GM12865 (cell line): ENCODE results near the gene RALGAPA1.

Experiments used
- DNase-seq: peaks from one replicate; pipeline ENCODE4 v3.0.0; 2010; ENCODE audit warnings: low read depth
- H3K4me3 ChIP-seq: 2 replicates; pipeline ENCODE4 v1.5.1; 2011; ENCODE audit warnings: mild to moderate bottlenecking, low read depth, low read length, control low read depth
- TF ChIP-seq, protein P1 (sequence below): IDR thresholded peaks from 2 replicates; pipeline ENCODE4 v1.5.1; 2011; ENCODE audit warnings: low read length, control low read depth, low read depth, inconsistent platforms; ENCODE audit not compliant: insufficient read depth; ENCODE audit errors: missing control alignments

The RALGAPA1 gene

DNA sequence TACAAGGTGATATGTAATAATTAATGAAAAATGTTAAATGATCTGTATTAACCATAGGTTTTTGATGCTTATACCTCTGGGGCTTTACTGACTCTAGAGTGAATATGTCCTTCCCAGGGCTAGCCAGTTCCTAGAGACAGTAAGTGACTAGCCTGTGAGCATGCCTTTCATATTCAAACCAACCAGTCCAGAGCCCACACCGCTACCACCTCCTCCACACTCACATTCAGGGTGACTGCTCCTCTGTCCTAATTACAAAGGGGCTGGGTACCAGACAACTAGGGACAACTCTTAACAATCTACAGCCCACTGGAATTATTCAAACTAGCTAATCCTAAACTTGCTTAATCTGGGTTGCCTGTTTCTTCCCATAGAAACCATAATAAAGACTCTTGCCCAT is 49.0 kb downstream of the RALGAPA1 start:
- TF ChIP-seq, protein P1, sequence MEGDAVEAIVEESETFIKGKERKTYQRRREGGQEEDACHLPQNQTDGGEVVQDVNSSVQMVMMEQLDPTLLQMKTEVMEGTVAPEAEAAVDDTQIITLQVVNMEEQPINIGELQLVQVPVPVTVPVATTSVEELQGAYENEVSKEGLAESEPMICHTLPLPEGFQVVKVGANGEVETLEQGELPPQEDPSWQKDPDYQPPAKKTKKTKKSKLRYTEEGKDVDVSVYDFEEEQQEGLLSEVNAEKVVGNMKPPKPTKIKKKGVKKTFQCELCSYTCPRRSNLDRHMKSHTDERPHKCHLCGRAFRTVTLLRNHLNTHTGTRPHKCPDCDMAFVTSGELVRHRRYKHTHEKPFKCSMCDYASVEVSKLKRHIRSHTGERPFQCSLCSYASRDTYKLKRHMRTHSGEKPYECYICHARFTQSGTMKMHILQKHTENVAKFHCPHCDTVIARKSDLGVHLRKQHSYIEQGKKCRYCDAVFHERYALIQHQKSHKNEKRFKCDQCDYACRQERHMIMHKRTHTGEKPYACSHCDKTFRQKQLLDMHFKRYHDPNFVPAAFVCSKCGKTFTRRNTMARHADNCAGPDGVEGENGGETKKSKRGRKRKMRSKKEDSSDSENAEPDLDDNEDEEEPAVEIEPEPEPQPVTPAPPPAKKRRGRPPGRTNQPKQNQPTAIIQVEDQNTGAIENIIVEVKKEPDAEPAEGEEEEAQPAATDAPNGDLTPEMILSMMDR, result no peak
- H3K4me3 ChIP-seq, result no peak overlapping the region
- no peak for DNase-seq

DNA sequence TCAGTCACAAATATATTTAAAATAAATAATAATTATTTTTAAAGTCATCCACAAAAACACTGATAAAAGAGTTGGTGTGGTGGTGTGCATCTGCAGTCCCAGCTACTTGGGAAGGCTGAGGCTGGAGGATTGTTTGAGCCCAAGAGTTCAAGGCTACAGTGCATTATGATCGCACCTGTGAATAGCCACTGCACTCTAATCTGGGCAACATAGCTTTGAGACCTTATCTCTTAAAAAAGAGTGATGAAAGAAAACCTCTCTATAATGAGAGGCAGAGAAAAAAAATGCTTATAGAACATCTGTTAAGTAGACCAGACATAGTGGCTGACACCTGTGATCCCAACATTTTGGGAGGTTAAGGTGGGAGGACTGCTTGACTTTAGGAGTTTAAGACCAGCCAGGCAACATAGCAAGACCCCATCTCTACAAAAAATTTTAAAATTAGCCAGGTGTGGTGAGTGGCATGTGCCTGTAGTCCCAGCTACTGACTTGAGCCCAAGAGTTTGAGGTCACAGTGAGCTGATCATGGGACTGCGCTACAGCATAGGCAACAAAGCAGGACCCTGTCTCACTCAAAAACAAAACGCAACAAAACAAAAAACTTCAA is 50.5 kb downstream of the RALGAPA1 start:
- no peak overlapping the region for H3K4me3 ChIP-seq
- TF ChIP-seq, protein P1, result no peak
- DNase-seq, result no peak

DNA sequence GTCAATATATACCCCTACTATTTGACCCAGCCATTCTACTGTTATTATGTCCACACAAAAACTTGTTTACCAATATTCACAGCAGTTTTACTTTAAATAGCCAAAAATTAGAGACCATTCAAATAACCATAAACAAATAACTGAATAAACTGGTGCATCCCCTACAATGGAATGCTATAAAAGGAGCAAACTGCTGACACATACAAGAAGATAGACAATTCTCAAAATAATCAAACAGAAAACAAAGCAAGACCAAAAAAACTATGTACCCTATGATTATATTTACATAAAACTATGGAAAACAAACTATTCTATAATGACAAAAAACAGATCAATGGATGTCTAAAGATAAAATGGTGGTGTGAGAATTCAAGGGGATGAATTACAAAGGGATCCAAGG is 54.4 kb downstream of the RALGAPA1 start:
- no peak for DNase-seq
- TF ChIP-seq, protein P1, result no peak
- H3K4me3 ChIP-seq, result no peak overlapping the region

DNA sequence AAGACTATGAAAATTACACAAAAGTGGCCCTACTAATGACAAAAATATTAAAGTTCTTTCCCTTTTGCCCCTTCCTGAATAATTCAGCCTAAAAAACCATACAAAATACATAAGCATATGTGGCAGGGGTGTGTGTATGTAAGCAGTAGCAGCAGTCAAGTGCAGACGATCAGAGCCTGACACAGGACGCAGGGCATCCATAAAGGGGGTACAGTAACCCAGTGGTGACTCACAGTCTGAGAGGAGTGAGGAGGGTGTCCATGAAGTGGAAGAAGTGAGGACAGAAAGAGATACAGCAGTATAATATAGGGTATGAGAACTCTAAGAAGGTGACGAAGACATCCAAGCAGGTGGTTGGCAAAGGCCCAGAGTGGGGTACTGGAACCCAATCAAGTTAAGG is 56.7 kb downstream of the RALGAPA1 start:
- no peak overlapping the region for H3K4me3 ChIP-seq
- TF ChIP-seq, protein P1, result no peak
- no peak for DNase-seq

DNA sequence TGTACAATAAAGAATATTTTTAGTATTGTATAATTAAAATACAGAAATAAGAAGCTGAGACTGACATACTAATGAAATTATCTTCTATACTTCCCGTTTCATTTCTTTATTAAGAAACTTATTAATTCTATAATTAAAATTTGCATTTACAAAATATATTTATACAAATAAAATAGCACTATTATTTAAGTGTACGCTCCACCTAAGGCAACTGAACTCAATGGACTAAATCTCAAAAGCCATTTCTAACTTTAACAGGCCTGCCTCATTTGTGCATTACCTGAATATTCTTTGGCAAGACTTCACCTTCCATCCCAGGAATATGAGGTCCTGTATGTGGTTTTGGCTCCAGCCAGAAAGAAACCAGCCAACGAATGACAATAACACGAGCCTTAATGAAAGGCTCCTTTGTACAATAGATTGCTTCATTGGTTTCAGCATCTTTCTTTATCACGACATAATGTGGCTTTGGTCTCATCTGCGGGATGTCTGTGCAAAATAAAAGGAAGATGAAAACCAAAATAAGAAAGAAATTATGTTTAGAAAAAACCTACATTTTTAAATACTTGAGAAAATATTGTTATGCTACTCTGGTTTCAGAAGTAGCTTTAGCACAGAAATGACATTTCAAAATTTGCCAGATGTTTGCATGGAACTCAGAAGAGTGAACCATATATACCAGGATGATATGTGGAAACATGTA is 58.7 kb downstream of the RALGAPA1 start:
- TF ChIP-seq, protein P1, result no peak
- DNase-seq, result no peak
- no peak overlapping the region for H3K4me3 ChIP-seq

DNA sequence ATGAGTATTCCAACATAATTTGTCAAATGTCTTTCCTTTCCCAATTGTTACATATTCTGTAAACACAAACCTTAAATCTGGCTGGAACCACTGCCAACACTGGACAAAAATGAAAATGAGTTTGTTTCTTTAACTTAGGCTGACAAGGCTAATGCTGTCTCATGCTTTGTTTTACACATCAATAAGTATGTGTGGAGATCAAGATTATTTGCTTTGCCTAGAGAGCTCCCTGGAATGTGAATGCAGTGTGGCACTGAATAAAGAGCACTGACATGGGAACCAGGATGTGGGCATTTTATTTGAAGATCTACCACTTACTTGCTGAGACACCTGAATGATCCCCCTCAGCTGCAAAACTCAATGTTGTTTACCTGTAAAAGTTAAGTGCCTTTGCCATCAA is 61.7 kb downstream of the RALGAPA1 start:
- no peak overlapping the region for H3K4me3 ChIP-seq
- no peak for DNase-seq
- TF ChIP-seq, protein P1, result no peak

DNA sequence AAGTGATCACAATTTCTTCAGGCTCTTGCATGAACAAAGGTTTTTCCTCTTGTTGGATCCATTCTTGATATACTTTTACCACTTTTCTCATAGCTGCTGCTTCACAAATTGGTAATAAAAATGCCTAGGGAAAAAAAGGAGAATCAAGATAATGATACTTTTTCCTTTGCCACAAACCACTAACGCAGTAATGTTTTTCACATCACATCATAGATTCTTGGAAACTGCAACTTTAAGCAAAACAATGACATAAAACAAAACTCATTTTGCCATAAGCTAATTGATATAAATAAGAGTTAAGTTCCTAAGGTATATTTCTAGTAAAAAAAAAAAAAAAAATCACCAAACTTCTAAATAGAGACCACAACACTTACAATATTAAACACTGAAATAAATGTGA is 66.7 kb downstream of the RALGAPA1 start:
- TF ChIP-seq, protein P1, result no peak
- H3K4me3 ChIP-seq, result no peak overlapping the region
- no peak for DNase-seq
